Neural progenitor cell (in vitro differentiated cells): Measurements from ENCODE around the gene EFS. TPM values are rescaled to one million over a fixed set of nuclear protein-coding genes. Genes with fewer than 3 reads are reported as not detected.
"Not testable (repeated sequence)": the region's sequence is repeated elsewhere in the genome, so short reads cannot be mapped to it uniquely, and the experiment has no call there.

ENCODE experiments used
- DNase-seq: peaks from one replicate; pipeline ENCODE4 v3.0.0-alpha.2; 2016; ENCODE audit warnings: low spot score
- H2AFZ ChIP-seq: fragments of 200-600 bp; sonication (generic); replicated peaks from 2 replicates; pipeline ENCODE4 v1.6.1; 2016; ENCODE audit warnings: antibody characterized with exemption
- H3F3A ChIP-seq: fragments of 200-600 bp; sonication (generic); 2 replicates; pipeline ENCODE4 v1.6.1; 2016; ENCODE audit warnings: antibody characterized with exemption, low read depth
- H3K27ac ChIP-seq: fragments of 200-600 bp; sonication (generic); 2 replicates; pipeline ENCODE4 v1.5.1; 2016; ENCODE audit warnings: mild to moderate bottlenecking
- H3K27me3 ChIP-seq: fragments of 200-600 bp; sonication (generic); 2 replicates; pipeline ENCODE4 v1.6.1; 2016; ENCODE audit warnings: mild to moderate bottlenecking, moderate library complexity
- H3K36me3 ChIP-seq: fragments of 200-600 bp; sonication (generic); 2 replicates; pipeline ENCODE4 v1.5.1; 2016
- H3K4me1 ChIP-seq: fragments of 200-600 bp; sonication (generic); 2 replicates; pipeline ENCODE4 v1.6.1; 2016; ENCODE audit warnings: mixed run types
- H3K4me2 ChIP-seq: fragments of 200-600 bp; sonication (generic); 2 replicates; pipeline ENCODE4 v1.6.1; 2016
- H3K4me3 ChIP-seq: fragments of 200-600 bp; sonication (generic); 2 replicates; pipeline ENCODE4 v1.5.1; 2016
- H3K79me2 ChIP-seq: fragments of 200-600 bp; sonication (generic); 2 replicates; pipeline ENCODE4 v1.6.1; 2016; ENCODE audit warnings: low read depth
- H3K9ac ChIP-seq: fragments of 200-600 bp; sonication (generic); 2 replicates; pipeline ENCODE4 v1.6.1; 2016
- H3K9me3 ChIP-seq: fragments of 200-600 bp; sonication (generic); 2 replicates; pipeline ENCODE4 v1.5.1; 2016; ENCODE audit warnings: low read depth
- H4K20me1 ChIP-seq: fragments of 200-600 bp; sonication (generic); 2 replicates; pipeline ENCODE4 v1.6.1; 2016; ENCODE audit warnings: low read depth
- H3K27ac Mint-ChIP-seq: 3 replicates; pipeline ENCODE4 v1.8.0; 2021; ENCODE audit warnings: mixed read lengths
- H3K27me3 Mint-ChIP-seq: 2 replicates; pipeline ENCODE4 v1.8.0; 2022; ENCODE audit warnings: low read depth, mild to moderate bottlenecking, inconsistent platforms, moderate library complexity, mixed read lengths; ENCODE audit not compliant: insufficient read depth
- H3K36me3 Mint-ChIP-seq: 3 replicates; pipeline ENCODE4 v1.8.0; 2021; ENCODE audit warnings: mixed read lengths
- H3K4me1 Mint-ChIP-seq: 3 replicates; pipeline ENCODE4 v1.8.0; 2021; ENCODE audit warnings: mixed read lengths
- H3K4me3 Mint-ChIP-seq: 3 replicates; pipeline ENCODE4 v1.8.0; 2021; ENCODE audit warnings: mild to moderate bottlenecking, moderate library complexity, mixed read lengths
- H3K9me3 Mint-ChIP-seq: 3 replicates; pipeline ENCODE4 v1.8.0; 2020; ENCODE audit warnings: mixed read lengths
- CTCF ChIP-seq: fragments of 200-600 bp; sonication (generic); IDR thresholded peaks from 2 replicates; pipeline ENCODE4 v1.5.1; 2017; ENCODE audit warnings: antibody characterized with exemption, mild to moderate bottlenecking
- EZH2 ChIP-seq: fragments of 200-600 bp; sonication (generic); IDR thresholded peaks from 2 replicates; pipeline ENCODE4 v1.6.1; 2017; ENCODE audit warnings: antibody characterized with exemption, mild to moderate bottlenecking, moderate library complexity
- EZH2phosphoT487 ChIP-seq: fragments of 200-600 bp; sonication (generic); IDR thresholded peaks from 2 replicates; pipeline ENCODE4 v1.6.1; 2017; ENCODE audit warnings: antibody characterized with exemption
- total RNA-seq: library from RNA; depleted of rRNA; stranded (reverse); fragments of >200 nt; gene quantifications from 2 replicates; pipeline ENCODE4 v1.2.3, GENCODE V29; 2015; ENCODE audit warnings: low replicate concordance

Gene EFS
- total RNA-seq, 1 donor from 2014 or later: 21.7 TPM

GRCh38 chr14:23327947-23328744 lies 36.8 kb downstream of the EFS start:
- TF ChIP-seq CTCF (peak; percentile 96), EZH2 (no peak), EZH2phosphoT487 (no peak)
- no peak overlapping the region for H3K27ac Mint-ChIP-seq

GRCh38 chr14:23326491-23327332 lies 38.3 kb downstream of the EFS start:
- H3K36me3 ChIP-seq: peaks cover 14% of the 10 kb centered on the region
- peaks cover 12% of the 10 kb centered on the region for H3K4me1 Mint-ChIP-seq
- H3K9me3 ChIP-seq: no peaks in the 10 kb centered on the region
- no peak for DNase-seq
- H3K27me3 Mint-ChIP-seq: peaks cover 6% of the 10 kb centered on the region
- no peak overlapping the region for H3K9ac ChIP-seq
- no peak overlapping the region for H3K27ac ChIP-seq
- no peak overlapping the region for H3K4me3 ChIP-seq
- peaks cover 26% of the 10 kb centered on the region for H3K79me2 ChIP-seq
- peak overlapping the region; percentile 28 for H3K27ac Mint-ChIP-seq
- H3F3A ChIP-seq: peaks cover 50% of the 10 kb centered on the region
- H3K4me1 ChIP-seq: peaks cover 17% of the 10 kb centered on the region
- no peak overlapping the region for H3K4me2 ChIP-seq
- H3K36me3 Mint-ChIP-seq: peaks cover 19% of the 10 kb centered on the region
- H3K27me3 ChIP-seq: no peaks in the 10 kb centered on the region
- peaks cover 20% of the 10 kb centered on the region for H4K20me1 ChIP-seq
- TF ChIP-seq EZH2: no peak
- TF ChIP-seq CTCF: no peak
- TF ChIP-seq EZH2phosphoT487: no peak
- H3K4me3 Mint-ChIP-seq: no peak overlapping the region
- no peak overlapping the region for H2AFZ ChIP-seq
- H3K9me3 Mint-ChIP-seq: no peaks in the 10 kb centered on the region

More at GRCh38 chr14:23327947-23328744, 36.8 kb downstream of the EFS start:
- H3K27ac ChIP-seq: no peak overlapping the region
- Mint-ChIP-seq H3K9me3 (no peaks in the 10 kb centered on the region), H3K4me1 (peaks cover 4% of the 10 kb centered on the region), H3K4me3 (no peak overlapping the region), H3K27me3 (peaks cover 6% of the 10 kb centered on the region), H3K36me3 (peaks cover 12% of the 10 kb centered on the region)
- H3K79me2 ChIP-seq: peaks cover 11% of the 10 kb centered on the region
- peaks cover 9% of the 10 kb centered on the region for H3K36me3 ChIP-seq
- H3K9me3 ChIP-seq: no peaks in the 10 kb centered on the region
- H3K4me2 ChIP-seq: no peak overlapping the region
- H3K27me3 ChIP-seq: no peaks in the 10 kb centered on the region
- peaks cover 10% of the 10 kb centered on the region for H3K4me1 ChIP-seq
- peak; percentile 81 for DNase-seq
- H3K4me3 ChIP-seq: no peak overlapping the region
- H3K9ac ChIP-seq: no peak overlapping the region
- H4K20me1 ChIP-seq: peaks cover 17% of the 10 kb centered on the region
- H3F3A ChIP-seq: peaks cover 47% of the 10 kb centered on the region
- H2AFZ ChIP-seq: no peak overlapping the region

- H3K4me3 ChIP-seq, H3K27ac Mint-ChIP-seq, H3K9me3 ChIP-seq, DNase-seq, H3K4me3 Mint-ChIP-seq, H3K9me3 Mint-ChIP-seq, H3K27ac ChIP-seq, H3K27me3 Mint-ChIP-seq, H3K27me3 ChIP-seq, H3K4me2 ChIP-seq, H3K9ac ChIP-seq, H2AFZ ChIP-seq: not testable (repeated sequence)
- peaks cover 51% of the 10 kb centered on the region for H3F3A ChIP-seq
- H3K36me3 Mint-ChIP-seq: peaks cover 19% of the 10 kb centered on the region
- H3K4me1 ChIP-seq: peaks cover 17% of the 10 kb centered on the region
- H4K20me1 ChIP-seq: peaks cover 20% of the 10 kb centered on the region
- H3K79me2 ChIP-seq: peaks cover 29% of the 10 kb centered on the region
- H3K36me3 ChIP-seq: peaks cover 14% of the 10 kb centered on the region
- peaks cover 15% of the 10 kb centered on the region for H3K4me1 Mint-ChIP-seq
Measured at GRCh38 chr14:23325746-23326145, 39.2 kb downstream of the EFS start.
